Neuronal stem cell (in vitro differentiated cells): ENCODE results near the gene UBA52.

ENCODE experiments used
- DNase-seq: peaks from one replicate; pipeline ENCODE4 v3.0.0-alpha.2; 2013; ENCODE audit warnings: low spot score
- H2AFZ ChIP-seq: one replicate; pipeline ENCODE4 v1.6.1; 2013; ENCODE audit warnings: mild to moderate bottlenecking, low read length, inconsistent platforms
- H2AK5ac ChIP-seq: 2 replicates; pipeline ENCODE4 v1.6.1; 2013; ENCODE audit warnings: low read depth, mild to moderate bottlenecking, inconsistent platforms, low read length, moderate library complexity, mixed read lengths
- H2BK120ac ChIP-seq: 2 replicates; pipeline ENCODE4 v1.6.1; 2013; ENCODE audit warnings: low read depth, mild to moderate bottlenecking, inconsistent platforms, low read length, moderate library complexity, mixed read lengths
- H2BK12ac ChIP-seq: one replicate; pipeline ENCODE4 v1.6.1; 2013; ENCODE audit warnings: low read length, inconsistent platforms
- H2BK15ac ChIP-seq: 2 replicates; pipeline ENCODE4 v1.6.1; 2013; ENCODE audit warnings: mild to moderate bottlenecking, low read length, inconsistent platforms, mixed read lengths
- H2BK5ac ChIP-seq: one replicate; pipeline ENCODE4 v1.6.1; 2013; ENCODE audit warnings: inconsistent platforms, mild to moderate bottlenecking, low read length, moderate library complexity
- H3K14ac ChIP-seq: one replicate; pipeline ENCODE4 v1.6.1; 2013; ENCODE audit warnings: low read length, inconsistent platforms
- H3K18ac ChIP-seq: 2 replicates; pipeline ENCODE4 v1.6.1; 2013; ENCODE audit warnings: low read length, inconsistent platforms
- H3K23ac ChIP-seq: 2 replicates; pipeline ENCODE4 v1.6.1; 2013; ENCODE audit warnings: low read depth, mild to moderate bottlenecking, mixed read lengths, low read length, inconsistent platforms; ENCODE audit not compliant: poor library complexity
- H3K27ac ChIP-seq: replicated peaks from 3 replicates; pipeline ENCODE4 v1.5.1; 2013; ENCODE audit warnings: low read length, inconsistent platforms
- H3K27me3 ChIP-seq, 3 experiments: 2 replicates each; pipeline ENCODE4 v1.6.1; 2013; ENCODE audit warnings: low read length in 3 of 3, mild to moderate bottlenecking in 2 of 3, inconsistent platforms in 1 of 3, low read depth in 1 of 3, mixed read lengths in 1 of 3, moderate library complexity in 1 of 3; ENCODE audit not compliant: control insufficient read depth in 3 of 3, insufficient read depth in 3 of 3
- H3K36me3 ChIP-seq, 2 donors: replicated peaks in 1 of 2; 2 replicates each; pipeline ENCODE4 v1.6.1; 2013; ENCODE audit warnings: low read length in 2 of 2; ENCODE audit not compliant: control insufficient read depth in 2 of 2, insufficient read depth in 2 of 2
- H3K4ac ChIP-seq: 2 replicates; pipeline ENCODE4 v1.6.1; 2013; ENCODE audit warnings: inconsistent platforms, mild to moderate bottlenecking, low read length, moderate library complexity
- H3K4me1 ChIP-seq, 2 donors: 1 replicate in 1 of 2; 2 replicates in 1 of 2; pipeline ENCODE4 v1.6.1; 2013; ENCODE audit warnings: low read length in 2 of 2, low read depth in 1 of 2; ENCODE audit not compliant: control insufficient read depth in 2 of 2, insufficient read depth in 1 of 2
- H3K4me2 ChIP-seq: one replicate; pipeline ENCODE4 v1.6.1; 2013; ENCODE audit warnings: mild to moderate bottlenecking, low read length, inconsistent platforms; ENCODE audit not compliant: insufficient read depth, poor library complexity, severe bottlenecking
- H3K4me3 ChIP-seq, 2 donors: 2 replicates each; pipeline ENCODE4 v1.5.1; 2013; ENCODE audit warnings: low read length in 2 of 2, mild to moderate bottlenecking in 2 of 2, inconsistent platforms in 1 of 2, moderate library complexity in 1 of 2
- H3K79me1 ChIP-seq: one replicate; pipeline ENCODE4 v1.6.1; 2013; ENCODE audit warnings: low read depth, mild to moderate bottlenecking, inconsistent platforms, low read length, moderate library complexity
- H3K9ac ChIP-seq: one replicate; pipeline ENCODE4 v1.6.1; 2013; ENCODE audit warnings: mild to moderate bottlenecking, low read depth, low read length, inconsistent platforms; ENCODE audit not compliant: poor library complexity
- H3K9me3 ChIP-seq, 2 donors: replicated peaks in 1 of 2; 2 replicates each; pipeline versions ENCODE3 to v1.6.1; 2013; ENCODE audit warnings: low read length in 2 of 2, mild to moderate bottlenecking in 2 of 2, inconsistent platforms in 1 of 2, low read depth in 1 of 2, mixed read lengths in 1 of 2, moderate library complexity in 1 of 2; ENCODE audit not compliant: control insufficient read depth in 2 of 2, insufficient read depth in 1 of 2
- H4K8ac ChIP-seq: one replicate; pipeline ENCODE4 v1.6.1; 2013; ENCODE audit warnings: low read depth, mild to moderate bottlenecking, inconsistent platforms, low read length, moderate library complexity
- H4K91ac ChIP-seq: one replicate; pipeline ENCODE4 v1.6.1; 2013; ENCODE audit warnings: low read length, low read depth, mild to moderate bottlenecking, inconsistent platforms; ENCODE audit not compliant: poor library complexity
- WGBS, 2 donors: extraction: QIAGEN DNeasy Blood & Tissue Kit; methylation state at CpG; one replicate each; pipeline ENCODE4 v1.1.7; 2013; ENCODE audit warnings: missing lambda C conversion rate in 2 of 2, mixed read lengths in 1 of 2; ENCODE audit not compliant: insufficient read length in 2 of 2, insufficient replicate concordance in 1 of 2; ENCODE audit errors: extremely low coverage in 2 of 2; 5-methylcytosine and 5-hydroxymethylcytosine counted together

UBA52 gene

GRCh38 chr19:18541992-18542940 lies 29.4 kb upstream of the UBA52 start:
- Histone ChIP-seq H2BK120ac (no peak overlapping the region), H3K4me1 (peaks cover 4 to 8% of the 10 kb centered on the region in 2 donors), H3K36me3 (peaks cover 27 to 44% of the 10 kb centered on the region in 2 donors), H3K14ac (peak overlapping the region; percentile 8), H4K8ac (no peak overlapping the region), H3K4ac (no peak overlapping the region), H3K27me3 (no peaks in the 10 kb centered on the region), H3K9me3 (no peaks in the 10 kb centered on the region), H3K23ac (no peak overlapping the region), H3K4me2 (peak overlapping the region; percentile 86), H4K91ac (no peak overlapping the region), H3K27ac (no peak overlapping the region), H2BK5ac (peak overlapping the region; percentile 82), H2BK15ac (no peak overlapping the region), H3K9ac (peak overlapping the region; percentile 81), H2AK5ac (peak overlapping the region; percentile 81), H3K18ac (peak overlapping the region; percentile 83), H2BK12ac (no peak overlapping the region), H2AFZ (no peak overlapping the region), H3K79me1 (peaks cover 12% of the 10 kb centered on the region), H3K4me3 (peak overlapping the region; percentile 80 to 90)
- no CpG with 5 or more reads among the region's 11 CpGs for WGBS, 2 donors
- DNase-seq, result no peak

GRCh38 chr19:18542941-18543813 lies 28.5 kb upstream of the UBA52 start, which contains the start of gene FKBP8:
TSS of gene FKBP8 (minus strand) at chr19:18543573. CDS start at chr19:18541970, 1,603 bp downstream.
- Histone ChIP-seq H3K4me1 (peaks cover 4 to 8% of the 10 kb centered on the region in 2 donors), H4K91ac (no peak within 1 kb of the TSS), H3K4ac (no peak within 1 kb of the TSS), H3K27ac (no peak within 1 kb of the TSS), H2AFZ (peak within 1 kb of the TSS; percentile 87), H3K18ac (peak within 1 kb of the TSS; percentile 97), H3K4me2 (peak within 1 kb of the TSS; percentile 86), H3K79me1 (peaks cover 12% of the 10 kb centered on the region), H2BK120ac (no peak within 1 kb of the TSS), H2BK12ac (peak within 1 kb of the TSS; percentile 14), H3K4me3 (peak within 1 kb of the TSS; percentile 80 to 90), H3K9ac (peak within 1 kb of the TSS; percentile 84), H3K9me3 (no peaks in the 10 kb centered on the region), H4K8ac (no peak within 1 kb of the TSS), H3K36me3 (peaks cover 19 to 35% of the 10 kb centered on the region in 2 donors), H3K14ac (peak within 1 kb of the TSS; percentile 8), H2BK5ac (peak within 1 kb of the TSS; percentile 82), H2AK5ac (peak within 1 kb of the TSS; percentile 81), H3K23ac (peak within 1 kb of the TSS; percentile 91), H2BK15ac (no peak within 1 kb of the TSS), H3K27me3 (no peaks in the 10 kb centered on the region)
- no CpG with 5 or more reads among the region's 86 CpGs for WGBS, 2 donors
- DNase-seq, result peak; percentile 85

- H3K36me3 ChIP-seq, result peaks cover 17 to 31% of the 10 kb centered on the region in 2 donors
- H4K8ac ChIP-seq, result no peak overlapping the region
- peak overlapping the region; percentile 45 for H3K4me2 ChIP-seq
- H3K9ac ChIP-seq, result no peak overlapping the region
- no peak overlapping the region for H3K4ac ChIP-seq
- no peaks in the 10 kb centered on the region for H3K9me3 ChIP-seq
- no peak overlapping the region for H3K23ac ChIP-seq
- no peak overlapping the region for H2BK15ac ChIP-seq
- peak overlapping the region; percentile 91 for H3K18ac ChIP-seq
- no peak overlapping the region for H3K14ac ChIP-seq
- peak overlapping the region; percentile 79 to 80 for H3K4me3 ChIP-seq
- H2AK5ac ChIP-seq, result peak overlapping the region; percentile 3
- H4K91ac ChIP-seq, result no peak overlapping the region
- DNase-seq, result peak; percentile 30
- WGBS, 2 donors, result no CpG with 5 or more reads among the region's 12 CpGs
- peak overlapping the region; percentile 14 for H2BK12ac ChIP-seq
- H3K79me1 ChIP-seq, result peaks cover 10% of the 10 kb centered on the region
- H2AFZ ChIP-seq, result peak overlapping the region; percentile 87
- peaks cover 4 to 8% of the 10 kb centered on the region in 2 donors for H3K4me1 ChIP-seq
- no peak overlapping the region for H2BK120ac ChIP-seq
- no peak overlapping the region for H3K27ac ChIP-seq
- no peaks in the 10 kb centered on the region for H3K27me3 ChIP-seq
- peak overlapping the region; percentile 33 for H2BK5ac ChIP-seq
Measured at GRCh38 chr19:18543814-18544475, 27.7 kb upstream of the UBA52 start.
